GM19438 (cell line): ENCODE data around the gene PLAGL2.
"Not testable (repeated sequence)": the region's sequence is repeated elsewhere in the genome, so short reads cannot be mapped to it uniquely, and the experiment has no call there.

Experiments used
- ATAC-seq: cut with Tn5 transposase; IDR thresholded peaks from one replicate; pipeline ENCODE4 v1.9.1; 2021; ENCODE audit warnings: low read depth; ENCODE audit not compliant: unreplicated experiment

PLAGL2 gene

DNA sequence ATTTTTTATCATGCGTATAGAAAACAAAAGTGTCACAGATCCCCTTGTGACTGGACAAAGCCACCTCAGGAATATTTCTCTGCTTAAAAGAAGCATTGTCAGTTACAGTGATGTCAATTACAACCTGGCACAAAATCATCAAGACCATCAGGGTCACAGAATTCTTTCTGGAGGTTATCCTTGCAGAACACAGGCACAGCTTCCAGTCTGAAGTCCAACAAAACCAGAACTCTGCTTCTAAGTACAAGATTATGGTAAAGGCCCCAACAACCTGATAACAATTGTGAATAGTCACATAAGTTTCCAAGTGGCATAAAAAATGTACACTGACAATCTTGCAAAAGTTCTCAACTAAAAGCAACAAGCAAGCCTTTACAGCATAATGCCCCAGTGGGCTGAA is 21.0 kb downstream of the PLAGL2 start:
- no peak for ATAC-seq

DNA sequence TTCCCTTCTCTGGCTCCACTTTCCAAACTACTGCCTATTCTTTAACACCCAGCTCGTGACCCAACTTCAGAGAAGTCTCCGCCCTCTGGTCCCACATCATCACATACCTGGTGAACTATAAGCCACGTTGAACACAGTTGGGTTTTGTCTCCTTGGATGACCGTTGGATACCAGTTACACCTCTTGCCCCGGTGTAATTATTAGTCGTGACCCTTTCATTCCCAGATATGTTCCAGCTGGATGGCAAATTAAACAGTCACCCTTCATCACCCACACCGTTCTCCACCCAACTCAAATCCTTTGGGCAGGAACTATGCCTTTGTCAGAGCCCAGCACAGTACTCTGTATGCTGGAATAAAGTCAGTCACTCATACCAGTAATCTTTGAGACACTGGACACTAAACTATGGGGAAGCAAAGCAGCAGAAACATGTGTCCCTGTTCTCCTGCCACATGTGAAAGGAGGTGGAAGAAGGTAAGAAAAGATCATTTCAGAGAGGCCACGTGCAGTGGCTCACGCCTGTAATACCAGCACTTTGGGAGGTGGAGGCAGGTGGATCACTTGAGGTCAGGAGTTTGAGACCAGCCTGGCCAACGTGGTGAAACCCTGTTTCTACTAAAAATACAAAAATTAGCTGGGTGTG is 22.5 kb downstream of the PLAGL2 start:
- no peak for ATAC-seq

DNA sequence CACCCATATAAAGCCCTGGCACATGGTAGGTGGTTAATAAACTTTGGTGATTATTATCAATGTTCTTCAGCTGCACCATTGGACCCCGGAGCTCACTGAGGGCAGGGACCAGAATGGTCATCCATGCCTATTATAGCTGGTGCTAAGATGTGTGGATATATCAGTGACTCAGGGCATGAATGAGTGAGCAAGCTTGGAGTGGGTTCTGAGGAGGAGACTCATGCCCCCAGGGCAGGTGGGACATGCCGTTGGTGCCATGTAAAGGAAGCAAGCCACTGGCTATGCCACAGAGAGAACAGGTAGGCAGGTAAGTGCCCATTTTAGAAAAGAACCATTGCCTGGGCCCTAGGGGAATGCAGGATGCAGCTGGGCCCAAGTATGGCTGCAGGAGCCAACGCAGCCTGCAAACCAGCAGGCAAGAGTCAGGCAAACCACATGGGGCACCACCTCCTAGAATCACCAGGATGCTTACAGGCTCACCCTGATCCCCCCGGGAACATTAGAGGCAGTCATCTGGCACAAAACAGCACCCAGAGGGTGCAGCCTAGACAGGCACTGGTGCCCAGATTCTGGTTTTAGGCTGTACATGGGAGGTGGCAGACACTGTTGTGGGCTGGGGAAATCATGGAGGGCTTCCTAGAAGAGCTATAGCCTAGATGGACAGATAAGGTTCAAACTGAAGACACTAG is 23.5 kb downstream of the PLAGL2 start:
- ATAC-seq = no peak

DNA sequence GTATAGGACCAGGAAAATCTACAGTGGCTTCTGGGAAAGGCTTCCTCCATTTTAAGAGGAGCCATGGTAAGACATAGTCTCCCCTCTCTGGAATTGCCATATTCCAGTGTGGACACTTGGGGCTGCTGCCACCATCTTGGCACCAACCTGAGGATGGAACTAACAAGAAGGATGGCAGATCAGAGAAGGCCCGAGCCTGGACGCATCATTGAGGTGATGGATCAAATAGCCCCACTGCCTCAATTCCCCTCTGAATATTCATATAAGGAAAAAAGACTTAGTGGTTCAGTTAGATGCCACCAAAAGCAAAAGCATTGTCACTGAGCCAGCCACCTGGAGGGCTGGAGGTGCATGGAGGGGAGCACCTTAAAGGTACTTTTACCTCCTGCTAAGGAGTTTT is 25.9 kb downstream of the PLAGL2 start:
- ATAC-seq = no peak

DNA sequence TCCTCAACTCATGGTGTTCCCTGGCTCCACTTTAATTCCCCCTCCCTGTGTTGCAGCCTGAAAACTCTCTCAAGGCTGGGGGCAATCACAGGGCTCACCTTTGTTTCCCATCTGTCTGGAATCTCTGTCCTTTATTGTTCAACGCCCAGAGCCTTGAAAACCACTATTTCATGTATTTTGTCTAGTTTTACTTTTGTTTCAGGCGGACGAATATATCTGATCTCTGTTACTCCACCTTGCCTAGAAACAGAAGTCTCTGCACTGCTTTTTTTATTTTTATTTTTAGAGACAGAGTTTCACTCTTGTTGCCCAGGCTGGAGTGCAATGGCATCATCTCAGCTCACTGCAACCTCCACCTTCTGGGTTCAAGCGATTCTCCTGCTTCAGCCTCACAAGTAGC is 27.6 kb downstream of the PLAGL2 start:
- ATAC-seq = no peak

DNA sequence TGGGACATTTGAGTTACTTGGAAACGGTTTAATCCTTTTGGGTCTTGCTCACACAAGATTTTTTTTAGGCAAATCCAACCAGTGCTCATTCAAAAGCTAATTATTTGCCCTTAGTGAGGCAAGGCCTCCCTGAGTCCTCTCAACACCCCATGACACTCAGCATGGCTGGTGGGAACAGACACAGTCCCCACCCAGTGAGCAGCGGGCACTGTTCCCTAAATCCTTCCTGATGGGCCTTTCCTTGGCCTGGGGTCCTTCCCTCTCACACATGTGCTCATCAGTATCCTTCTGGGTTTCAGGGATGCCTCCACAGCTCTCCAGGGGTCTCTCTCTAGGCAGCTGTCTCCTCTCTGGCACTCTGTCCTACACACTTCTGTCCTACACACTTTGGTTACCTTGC is 28.0 kb downstream of the PLAGL2 start:
- no peak for ATAC-seq

DNA sequence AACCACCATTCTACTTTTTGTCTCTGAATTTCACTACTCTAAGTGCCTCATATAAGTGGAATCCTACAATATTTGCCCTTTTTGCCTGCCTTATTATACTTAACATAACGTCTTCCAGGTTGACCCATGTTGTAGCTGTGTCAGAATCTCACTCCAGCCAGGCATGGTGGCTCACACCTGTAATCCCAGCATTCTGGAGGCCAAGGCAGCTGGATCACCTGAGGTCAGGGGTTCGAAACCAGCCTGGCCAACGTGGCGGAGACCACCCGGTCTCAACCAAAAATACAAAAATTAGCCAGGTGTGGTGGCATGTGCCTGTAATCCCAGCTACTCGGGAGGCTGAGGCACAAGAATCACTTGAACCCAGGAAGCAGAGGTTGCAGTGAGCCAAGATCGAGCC is 29.8 kb downstream of the PLAGL2 start:
- not testable (repeated sequence) for ATAC-seq

DNA sequence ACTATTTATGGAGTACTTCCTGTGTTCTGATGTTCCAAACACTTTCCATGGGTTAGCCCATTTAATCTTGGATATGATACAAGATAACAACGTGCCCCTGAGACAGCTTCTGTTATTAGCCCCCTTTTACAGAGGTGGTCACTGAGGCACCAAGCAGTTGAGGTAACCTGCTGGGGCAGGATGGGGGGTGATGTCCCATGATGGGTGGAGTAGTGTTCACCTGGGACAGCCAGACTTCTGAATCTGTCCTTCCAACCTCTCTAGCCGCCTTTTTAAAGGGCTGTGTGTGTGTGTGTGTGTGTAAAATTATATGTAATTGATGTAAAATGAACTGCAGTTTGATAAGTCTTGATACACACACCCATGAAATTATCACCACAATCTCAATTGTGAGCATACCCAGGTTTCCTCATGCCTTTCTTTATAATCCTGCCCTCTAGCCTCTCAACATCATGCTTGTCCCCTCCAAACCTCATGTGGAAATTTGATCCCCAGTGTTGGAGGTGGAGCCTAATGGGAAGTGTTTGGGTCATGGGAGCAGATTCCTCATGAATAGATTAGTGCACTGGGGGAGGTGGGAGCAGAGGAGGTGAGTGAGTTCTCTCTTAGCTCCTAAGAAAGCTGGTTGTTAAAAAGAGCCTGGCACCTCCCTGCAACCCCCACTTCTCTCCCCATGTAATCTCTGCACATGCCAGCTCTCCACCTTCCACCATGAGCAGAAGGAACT is 39.2 kb downstream of the PLAGL2 start:
- ATAC-seq = no peak

DNA sequence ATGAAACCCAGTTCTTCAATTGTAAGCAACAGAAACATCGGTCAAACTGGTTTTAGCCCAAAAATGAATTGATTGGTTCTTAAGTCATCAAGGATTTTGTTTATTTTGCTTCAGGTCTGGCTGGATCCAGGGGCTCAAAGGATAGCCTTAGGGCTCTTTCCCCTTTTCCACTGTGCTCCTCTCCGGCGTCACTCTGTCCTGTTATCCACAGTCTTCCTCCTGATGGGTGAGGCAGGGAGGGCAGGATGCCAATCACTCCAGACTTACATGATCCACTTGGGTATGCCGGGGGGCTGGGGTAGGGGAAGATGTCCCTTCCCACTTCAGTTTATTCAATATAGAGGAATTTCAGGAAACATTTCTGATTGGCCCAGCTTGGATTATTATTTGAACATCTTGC is 40.0 kb downstream of the PLAGL2 start:
- no peak for ATAC-seq

DNA sequence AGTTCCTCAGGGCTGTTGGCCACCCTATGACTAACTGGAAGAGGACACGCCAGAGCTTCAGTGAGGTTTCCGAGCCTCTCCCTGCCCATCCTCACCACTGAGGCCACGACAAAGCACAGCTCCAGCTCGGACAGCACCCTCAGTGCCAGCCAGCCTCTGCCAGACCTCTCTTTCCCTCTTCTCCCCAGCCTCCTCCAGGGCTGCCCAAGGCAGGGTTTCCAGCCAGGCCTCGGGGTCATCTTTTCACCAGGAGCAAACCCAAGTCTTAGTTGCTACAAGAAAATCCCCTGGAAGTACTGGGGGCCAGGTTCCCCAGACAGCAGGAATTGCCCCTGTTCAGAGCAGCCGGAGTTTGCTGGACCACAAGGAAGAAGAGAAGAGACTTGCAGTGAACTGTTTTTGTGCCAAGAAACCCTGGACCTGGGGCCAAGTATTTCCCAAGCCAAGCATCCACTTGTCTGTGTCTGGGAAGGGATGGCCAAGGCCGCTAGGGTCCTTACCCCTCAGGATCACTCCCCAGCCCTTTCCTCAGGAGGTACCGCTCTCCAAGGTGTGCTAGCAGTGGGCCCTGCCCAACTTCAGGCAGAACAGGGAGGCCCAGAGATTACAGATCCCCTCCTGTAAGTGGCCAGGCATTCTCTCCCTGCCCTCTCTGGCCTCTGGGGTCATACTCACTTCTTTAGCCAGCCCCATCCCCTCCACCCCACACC is 41.6 kb downstream of the PLAGL2 start:
- no peak for ATAC-seq

DNA sequence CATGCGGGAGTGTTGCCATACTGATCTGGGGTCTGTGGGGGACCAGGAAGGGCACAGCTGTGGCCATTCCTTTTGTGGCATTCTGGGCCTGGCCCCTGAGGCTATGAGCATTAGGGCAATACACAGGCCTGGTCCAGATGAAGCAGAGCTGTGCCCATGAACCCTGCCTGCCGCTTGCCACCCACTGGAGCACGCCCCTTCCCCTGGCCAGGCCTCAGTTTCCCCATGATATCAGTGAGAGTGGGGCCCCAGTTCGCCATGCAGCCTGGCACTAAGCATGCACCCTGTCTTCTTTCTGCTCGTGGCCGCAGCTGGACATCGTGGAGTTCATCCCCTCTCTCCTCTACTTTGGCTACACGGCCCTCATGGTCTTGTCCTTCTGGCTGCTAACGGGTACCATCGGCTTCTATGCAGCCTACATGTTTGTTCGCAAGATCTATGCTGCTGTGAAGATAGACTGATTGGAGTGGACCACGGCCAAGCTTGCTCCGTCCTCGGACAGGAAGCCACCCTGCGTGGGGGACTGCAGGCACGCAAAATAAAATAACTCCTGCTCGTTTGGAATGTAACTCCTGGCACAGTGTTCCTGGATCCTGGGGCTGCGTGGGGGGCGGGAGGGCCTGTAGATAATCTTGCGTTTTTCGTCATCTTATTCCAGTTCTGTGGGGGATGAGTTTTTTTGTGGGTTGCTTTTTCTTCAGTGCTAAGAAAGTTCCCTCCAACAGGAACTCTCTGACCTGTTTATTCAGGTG is 42.4 kb downstream of the PLAGL2 start:
- ATAC-seq = no peak

DNA sequence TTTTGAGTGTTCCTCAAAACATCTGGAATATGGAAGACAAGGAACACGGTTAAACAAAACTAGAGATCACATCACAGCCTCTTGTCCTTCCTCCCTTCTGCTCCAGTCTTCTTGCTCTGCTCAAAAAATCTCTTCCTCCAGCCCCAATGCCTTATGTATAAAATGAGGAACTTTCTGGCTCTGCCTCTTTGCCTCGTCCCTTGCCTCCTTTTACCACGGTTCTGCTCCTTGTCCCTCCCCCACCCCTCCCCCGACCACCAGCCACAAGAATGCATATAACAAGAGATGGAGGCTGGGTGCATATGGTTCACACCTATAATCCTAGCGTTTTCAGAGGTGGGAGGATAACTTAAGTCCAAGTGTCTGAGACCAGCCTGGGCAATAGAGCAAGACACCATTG is 43.6 kb downstream of the PLAGL2 start:
- no peak for ATAC-seq

DNA sequence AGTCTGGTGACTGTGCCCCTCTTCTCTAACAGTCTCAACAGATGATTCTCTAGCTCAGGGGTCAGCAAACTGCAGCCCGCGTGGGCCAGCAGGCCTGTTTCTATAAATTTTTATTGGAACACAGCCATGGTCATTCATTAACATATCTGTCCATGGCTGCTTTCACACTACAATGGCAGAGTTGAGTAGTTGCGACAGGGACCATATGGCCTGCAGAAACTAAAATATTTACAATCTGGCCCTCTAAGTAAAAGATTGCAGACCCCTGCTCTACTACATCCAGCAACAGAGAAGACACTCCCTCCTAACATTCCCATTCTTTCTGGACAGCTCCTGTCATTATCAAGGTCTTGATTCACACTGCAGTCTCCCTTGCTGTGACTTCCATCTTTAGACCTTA is 45.2 kb downstream of the PLAGL2 start:
- ATAC-seq = no peak

DNA sequence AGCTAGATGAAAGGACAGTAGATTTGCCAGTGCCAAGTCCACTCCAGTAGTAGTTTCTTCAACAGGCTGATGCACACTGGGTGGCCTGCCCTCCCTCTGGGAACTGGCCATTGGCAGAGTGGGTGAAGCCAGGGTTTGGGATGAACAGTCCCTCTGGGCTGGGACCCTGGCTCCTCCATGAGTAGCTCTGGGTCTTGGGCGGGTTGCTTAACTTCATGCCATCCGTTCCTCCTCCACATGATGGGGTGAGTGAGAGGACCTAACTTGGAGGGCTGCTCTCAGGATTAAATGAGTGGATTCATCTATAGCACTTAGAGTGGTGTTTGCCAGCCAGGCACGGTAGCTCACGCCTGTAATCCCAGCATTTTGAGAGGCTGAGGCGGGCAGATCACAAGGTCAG is 47.2 kb downstream of the PLAGL2 start:
- ATAC-seq = no peak

DNA sequence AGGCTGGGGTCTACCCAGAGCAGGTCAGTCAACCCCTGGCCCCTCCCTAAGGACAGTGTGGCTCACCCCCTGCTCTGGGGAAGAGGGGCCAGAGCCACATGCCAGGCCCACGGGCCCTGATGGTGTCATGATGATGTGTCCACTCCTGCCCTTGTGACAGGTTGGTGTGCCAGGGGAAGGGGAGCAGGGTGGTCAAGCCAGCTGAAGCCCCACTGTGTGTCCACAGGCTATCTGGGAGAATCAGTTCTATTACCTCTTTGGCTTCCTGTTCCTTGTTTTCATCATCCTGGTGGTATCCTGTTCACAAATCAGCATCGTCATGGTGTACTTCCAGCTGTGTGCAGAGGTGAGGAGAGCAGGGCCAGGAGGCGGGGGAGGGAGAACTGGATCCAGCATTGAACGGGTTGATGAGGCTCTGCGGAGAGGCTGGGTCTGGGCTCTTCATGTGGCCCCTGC is 47.7 kb downstream of the PLAGL2 start:
- ATAC-seq = no peak

DNA sequence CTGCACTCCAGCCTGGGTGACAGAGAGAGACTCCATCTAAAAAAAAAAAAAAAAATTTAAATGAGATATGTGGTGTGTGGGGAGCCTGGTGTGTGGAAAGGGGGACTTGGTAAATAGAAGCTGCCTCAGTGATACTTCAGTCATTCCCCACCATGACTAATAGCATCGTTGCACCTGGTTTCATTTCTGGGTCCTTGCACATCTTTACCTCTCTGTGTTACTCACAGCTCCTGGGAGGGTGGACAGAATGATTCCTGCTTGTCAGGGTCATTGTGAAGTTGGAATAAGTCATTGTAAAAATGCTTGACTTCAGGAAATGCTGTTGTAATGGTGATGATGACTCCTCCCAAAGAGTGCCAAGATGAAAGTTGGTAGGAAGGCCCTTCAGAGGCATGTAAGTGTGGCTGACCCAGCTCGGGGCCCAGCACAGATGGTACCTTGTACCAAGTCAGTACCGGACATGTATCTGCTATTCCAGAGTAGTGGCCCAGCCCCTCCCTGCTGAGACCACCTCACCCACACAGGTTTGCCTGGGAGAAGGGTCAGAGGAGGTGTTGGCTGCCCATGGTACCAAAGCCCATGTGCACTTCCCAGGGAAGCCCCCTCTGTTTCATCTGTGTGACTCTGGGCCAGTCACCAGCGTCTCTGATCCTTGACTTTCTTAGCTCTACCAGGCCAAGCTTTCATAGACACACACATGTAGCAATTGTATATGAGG is 48.4 kb downstream of the PLAGL2 start:
- ATAC-seq = no peak

DNA sequence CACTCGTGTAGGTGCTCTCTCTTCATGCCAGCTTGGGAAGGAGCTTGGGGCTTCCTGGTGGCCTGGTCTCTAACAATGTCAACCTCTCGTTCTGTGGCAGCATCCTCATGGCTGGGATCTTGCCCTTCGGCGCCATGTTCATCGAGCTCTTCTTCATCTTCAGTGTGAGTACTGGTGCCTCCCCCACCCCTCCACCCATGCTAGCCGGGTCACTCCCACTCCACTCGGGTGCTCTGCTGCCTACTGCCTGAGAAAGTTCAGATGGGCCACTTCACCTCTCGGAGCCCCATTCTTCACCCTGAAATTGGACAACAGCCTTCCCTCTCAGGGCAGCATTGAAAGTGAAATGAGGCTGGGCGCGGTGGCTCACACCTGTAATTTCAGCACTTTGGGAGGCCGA is 49.2 kb downstream of the PLAGL2 start:
- no peak for ATAC-seq

DNA sequence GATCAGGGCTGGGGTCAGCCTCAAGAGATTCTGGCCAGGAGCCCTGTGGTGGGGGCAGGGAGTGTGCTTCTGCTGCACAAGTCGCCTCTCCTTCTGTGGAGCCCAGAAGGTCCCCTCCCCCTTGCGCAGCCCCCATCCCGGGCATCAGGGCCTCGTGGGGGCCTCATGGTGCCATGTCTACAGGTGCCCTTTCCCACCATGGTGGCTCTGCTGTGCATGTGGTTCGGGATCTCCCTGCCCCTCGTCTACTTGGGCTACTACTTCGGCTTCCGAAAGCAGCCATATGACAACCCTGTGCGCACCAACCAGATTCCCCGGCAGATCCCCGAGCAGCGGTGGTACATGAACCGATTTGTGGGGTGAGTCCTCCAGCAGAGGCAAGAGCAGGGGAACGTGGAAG is 49.9 kb downstream of the PLAGL2 start:
- ATAC-seq = no peak

DNA sequence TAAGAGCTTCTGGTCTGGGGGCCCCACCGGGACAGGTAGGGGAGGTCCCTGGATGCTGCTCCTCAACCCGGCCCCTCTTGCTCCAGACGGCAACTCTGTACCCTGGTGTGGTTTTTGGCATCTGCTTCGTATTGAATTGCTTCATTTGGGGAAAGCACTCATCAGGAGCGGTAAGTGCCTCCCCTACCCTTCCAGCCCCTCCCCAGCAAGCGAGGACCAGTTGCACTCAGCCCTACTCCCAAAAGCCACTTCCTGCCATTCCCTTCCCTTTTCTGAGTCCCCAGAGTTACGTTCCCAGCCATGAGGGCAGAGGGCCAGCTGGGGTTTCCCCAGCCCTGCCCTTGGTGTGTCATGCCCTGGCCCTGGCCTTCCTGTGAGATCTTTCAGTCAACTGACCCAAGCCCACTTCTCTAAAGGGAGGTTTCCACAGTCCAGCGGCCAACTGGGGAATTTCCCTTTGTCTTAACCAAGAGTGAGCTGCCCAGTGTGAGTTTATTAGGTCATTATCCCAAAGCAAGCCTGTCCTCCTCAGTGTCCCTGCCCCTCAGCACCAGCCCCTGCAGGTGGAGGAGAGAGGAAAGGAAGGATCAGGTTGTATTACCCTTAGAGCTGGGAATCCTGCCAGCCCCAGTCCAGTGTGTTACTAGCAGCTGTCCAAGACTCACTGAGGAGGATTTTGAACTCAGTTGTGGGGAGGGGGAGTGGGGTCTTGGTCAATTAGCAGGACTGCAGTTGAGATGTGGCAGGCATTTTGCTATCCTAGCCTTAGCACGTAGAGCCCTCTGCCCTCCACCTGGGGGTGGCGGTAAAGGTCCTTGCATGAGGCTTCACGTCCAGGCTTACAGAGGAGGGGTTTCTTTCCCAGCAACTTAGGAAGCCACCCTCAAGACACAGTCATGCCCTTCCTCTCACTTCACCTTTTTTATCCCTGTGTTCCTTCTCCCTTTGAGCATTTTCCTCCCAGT is 52.2 kb downstream of the PLAGL2 start:
- no peak for ATAC-seq
